Measurements from ENCODE around the gene NAPA.

The NAPA gene

GRCh38 chr19:47521473-47522180 is 6.8 kb upstream of the NAPA start:
- DNase-seq (ENCODE audit: low read depth) = no peak

- DNase-seq (ENCODE audit: low read depth) = no peak
These were observed 6.0 kb upstream of the NAPA start for GRCh38 chr19:47520839-47521238.

GRCh38 chr19:47520343-47520806 is 5.5 kb upstream of the NAPA start:
- DNase-seq (ENCODE audit: low read depth) = no peak

- DNase-seq (ENCODE audit: low read depth) = no peak
These were observed 4.0 kb upstream of the NAPA start for GRCh38 chr19:47518854-47519253.

GRCh38 chr19:47518139-47518538 is 3.3 kb upstream of the NAPA start:
- DNase-seq (ENCODE audit: low read depth) = no peak

GRCh38 chr19:47514151-47514868 is 553 bp downstream of the NAPA start:
- peak; percentile 12 for DNase-seq (ENCODE audit: low read depth)

GRCh38 chr19:47512948-47513319 is 1.9 kb downstream of the NAPA start:
- DNase-seq (ENCODE audit: low read depth) = no peak

- peak; percentile 68 for DNase-seq (ENCODE audit: low read depth)
These were observed 2.5 kb downstream of the NAPA start for GRCh38 chr19:47512183-47512947.

- DNase-seq (ENCODE audit: low read depth) = no peak
These were observed 3.2 kb downstream of the NAPA start for GRCh38 chr19:47511681-47512080.

GRCh38 chr19:47511128-47511517 is 3.7 kb downstream of the NAPA start:
- no peak for DNase-seq (ENCODE audit: low read depth)

GRCh38 chr19:47510516-47511127 is 4.2 kb downstream of the NAPA start:
- DNase-seq (ENCODE audit: low read depth) = no peak

GRCh38 chr19:47509973-47510372 is 4.9 kb downstream of the NAPA start:
- no peak for DNase-seq (ENCODE audit: low read depth)

GRCh38 chr19:47509170-47509847 is 5.6 kb downstream of the NAPA start:
- no peak for DNase-seq (ENCODE audit: low read depth)

GRCh38 chr19:47508721-47509120 is 6.1 kb downstream of the NAPA start:
- DNase-seq (ENCODE audit: low read depth) = no peak

- no peak for DNase-seq (ENCODE audit: low read depth)
These were observed 6.8 kb downstream of the NAPA start for GRCh38 chr19:47507924-47508553.

GRCh38 chr19:47507012-47507411 is 7.9 kb downstream of the NAPA start:
- DNase-seq (ENCODE audit: low read depth) = no peak

- DNase-seq (ENCODE audit: low read depth) = no peak
These were observed 8.4 kb downstream of the NAPA start for GRCh38 chr19:47506459-47506858.

- no peak for DNase-seq (ENCODE audit: low read depth)
These were observed 9.4 kb downstream of the NAPA start for GRCh38 chr19:47505506-47505905.

GRCh38 chr19:47503826-47504150 is 11.1 kb downstream of the NAPA start:
- DNase-seq (ENCODE audit: low read depth) = no peak

GRCh38 chr19:47503130-47503825 is 11.6 kb downstream of the NAPA start:
- no peak for DNase-seq (ENCODE audit: low read depth)
